DMS53 treated with DMSO at 0.1 percent for 48 hours (cell line): ENCODE results near the gene LRRC3.
A peak's percentile ranks its signal among the peaks of the same experiment; 100 is the strongest.
"Not testable (repeated sequence)": the region's sequence is repeated elsewhere in the genome, so short reads cannot be mapped to it uniquely, and the experiment has no call there.

Source experiments
- DNase-seq: peaks from one replicate; lab custom pipeline; 2025; ENCODE audit not compliant: unreplicated experiment; lab: John Stamatoyannopoulos, UW

The LRRC3 gene

GRCh38 chr21:44495611-44496563, 40.6 kb downstream of the LRRC3 start:
- no peak for DNase-seq

- DNase-seq: peak; percentile 48
Measured at GRCh38 chr21:44496564-44497550, 41.5 kb downstream of the LRRC3 start.

- DNase-seq: no peak
Measured at GRCh38 chr21:44497703-44498126, 42.4 kb downstream of the LRRC3 start.

GRCh38 chr21:44498280-44499210, 43.2 kb downstream of the LRRC3 start:
- DNase-seq: no peak

DNA sequence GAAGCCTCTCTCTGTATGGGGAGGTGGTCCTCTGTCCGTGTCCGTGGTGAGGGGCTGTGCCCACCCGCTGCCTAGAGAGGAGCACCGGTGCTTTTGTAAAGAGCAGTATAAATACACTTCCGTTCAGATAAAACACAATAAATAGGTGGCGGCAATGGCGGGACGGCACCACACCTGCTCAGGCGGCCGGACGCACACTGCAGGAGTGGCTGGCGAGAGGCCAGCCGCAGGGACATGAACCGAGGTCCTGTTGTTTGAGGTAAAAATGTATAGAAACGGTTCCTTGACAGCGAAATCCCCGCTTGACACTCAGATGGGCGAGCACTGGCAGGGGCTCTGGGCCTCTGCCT, 43.9 kb downstream of the LRRC3 start:
- DNase-seq: no peak

- no peak for DNase-seq
Measured at GRCh38 chr21:44499631-44500030, 44.3 kb downstream of the LRRC3 start.

DNA sequence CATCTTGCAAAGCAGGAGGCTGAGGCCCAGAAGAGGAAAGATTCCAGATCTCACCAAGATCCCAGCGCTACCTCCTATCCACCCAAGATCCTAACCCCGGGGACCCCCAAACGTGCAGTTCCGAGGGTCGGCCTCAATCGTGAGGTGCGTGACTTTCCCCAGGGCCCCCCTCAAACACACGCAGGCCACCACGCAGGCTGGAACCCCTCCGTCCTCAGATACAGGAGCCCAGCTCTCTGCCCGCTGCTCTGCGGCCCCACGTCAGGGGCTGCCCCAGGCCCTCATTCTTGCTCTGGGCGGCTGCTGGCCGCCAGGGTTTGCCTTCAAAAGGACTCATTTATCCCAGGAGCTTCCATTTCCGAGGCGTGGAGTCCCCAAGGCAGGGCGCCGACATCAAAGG, 44.8 kb downstream of the LRRC3 start:
- no peak for DNase-seq

- DNase-seq: no peak
Measured at GRCh38 chr21:44502171-44502958, 47.1 kb downstream of the LRRC3 start.

DNA sequence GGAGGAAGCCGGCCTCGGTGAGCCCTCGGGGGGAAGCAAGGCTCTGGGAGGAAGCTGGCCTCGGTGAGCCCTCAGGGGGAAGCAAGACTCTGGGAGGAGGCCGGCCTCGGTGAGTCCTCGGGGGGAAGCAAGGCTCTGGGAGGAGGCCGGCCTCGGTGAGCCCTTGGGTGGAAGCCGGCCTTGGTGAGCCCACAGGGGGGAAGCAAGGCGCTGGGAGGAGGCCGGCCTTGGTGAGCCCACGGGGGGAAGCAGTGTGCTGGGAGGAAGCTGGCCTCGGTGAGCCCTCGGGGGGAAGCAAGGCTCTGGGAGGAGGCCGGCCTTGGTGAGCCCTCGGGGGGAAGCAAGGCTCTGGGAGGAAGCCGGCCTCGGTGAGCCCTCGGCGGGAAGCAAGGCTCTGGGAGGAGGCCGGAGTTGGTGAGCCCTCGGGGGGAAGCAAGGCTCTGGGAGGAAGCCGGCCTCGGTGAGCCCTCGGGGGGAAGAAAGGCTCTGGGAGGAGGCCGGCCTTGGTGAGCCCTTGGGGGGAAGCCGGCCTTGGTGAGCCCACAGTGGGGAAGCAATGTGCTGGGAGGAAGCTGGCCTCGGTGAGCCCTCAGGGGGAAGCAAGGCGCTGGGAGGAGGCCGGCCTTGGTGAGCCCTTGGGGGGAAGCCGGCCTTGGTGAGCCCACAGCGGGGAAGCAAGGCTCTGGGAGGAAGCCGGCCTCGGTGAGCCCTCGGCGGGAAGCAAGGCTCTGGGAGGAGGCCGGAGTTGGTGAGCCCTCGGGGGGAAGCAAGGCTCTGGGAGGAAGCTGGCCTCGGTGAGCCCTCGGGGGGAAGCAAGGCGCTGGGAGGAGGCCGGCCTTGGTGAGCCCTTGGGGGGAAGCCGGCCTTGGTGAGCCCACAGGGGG, 47.9 kb downstream of the LRRC3 start:
- DNase-seq: not testable (repeated sequence)

- no peak for DNase-seq
Measured at GRCh38 chr21:44503901-44504399, 48.6 kb downstream of the LRRC3 start.

DNA sequence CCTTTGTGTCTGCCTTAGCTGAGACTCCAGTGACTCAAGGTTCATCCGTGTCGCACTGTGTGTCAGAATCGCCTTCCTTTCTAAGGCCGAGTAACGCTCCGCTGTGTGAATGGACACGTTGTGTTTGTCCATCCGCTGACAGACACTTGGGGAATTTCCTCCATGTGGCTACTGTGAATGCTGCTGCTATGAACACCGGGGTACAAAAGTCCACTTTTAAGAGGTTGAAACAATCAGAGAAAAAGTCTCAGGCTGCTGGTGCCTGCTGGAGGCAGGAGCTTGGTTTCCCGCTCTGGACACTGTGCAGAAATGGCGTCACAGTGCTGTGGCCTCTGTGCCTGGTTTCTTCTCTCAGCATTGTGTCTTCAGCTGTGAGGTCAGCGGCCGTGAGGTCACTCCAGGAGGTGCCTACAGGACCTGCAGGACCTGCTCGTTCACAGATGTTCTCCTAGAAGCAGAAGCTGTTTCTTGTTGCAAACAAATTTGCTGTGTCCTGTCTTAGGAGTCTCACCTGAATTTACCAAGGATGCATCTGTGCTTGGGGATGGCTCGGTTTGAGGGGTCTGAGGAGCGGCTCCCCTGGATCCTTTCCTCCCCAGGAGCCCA, 50.5 kb downstream of the LRRC3 start:
- no peak for DNase-seq

DNA sequence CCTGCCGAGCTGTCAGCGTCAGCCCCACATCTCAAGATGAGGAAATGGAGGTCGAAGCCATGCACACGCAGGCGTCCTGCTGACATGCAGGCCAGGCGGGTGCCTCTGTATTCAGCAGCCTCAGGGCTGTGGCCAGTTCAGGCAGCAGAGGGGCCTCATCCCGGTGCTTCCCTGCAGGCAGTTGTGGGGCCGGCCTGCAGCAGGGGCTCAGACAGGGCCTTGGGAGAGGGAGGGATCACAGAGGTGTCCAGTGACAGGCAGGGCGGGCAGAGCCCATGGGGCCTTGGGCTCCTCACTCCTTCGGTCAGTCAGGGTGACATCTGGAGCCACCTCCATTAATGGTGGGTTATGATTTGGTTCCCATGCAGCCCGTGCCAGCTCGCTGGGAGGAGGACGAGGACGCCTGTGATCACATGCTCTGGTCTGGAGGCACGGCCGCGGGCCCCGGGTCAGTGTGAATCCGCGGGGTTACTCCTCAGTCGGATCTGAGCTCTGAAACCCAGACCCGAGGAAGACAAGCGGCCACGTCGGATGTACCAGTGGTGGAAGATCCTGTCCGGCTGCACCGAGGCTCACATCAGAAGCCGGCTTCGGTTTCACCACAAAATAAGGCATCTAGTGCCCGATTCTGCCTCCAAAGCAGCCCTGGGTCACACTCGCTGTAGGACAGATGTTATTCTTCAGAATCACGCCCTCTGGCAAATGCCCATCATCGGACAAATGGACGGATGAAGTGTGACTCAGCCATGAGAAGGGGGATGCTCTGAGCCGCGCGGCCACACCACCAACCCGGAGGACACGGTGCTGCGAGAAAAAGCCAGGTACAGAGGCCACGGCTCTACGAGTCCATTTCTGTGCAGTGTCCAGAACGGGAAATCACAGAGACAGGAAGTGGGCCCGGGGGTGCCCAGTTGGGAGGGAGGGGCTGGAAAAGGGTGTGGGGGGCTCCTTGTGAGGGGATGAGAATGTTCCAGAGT, 51.3 kb downstream of the LRRC3 start:
- DNase-seq: no peak

GRCh38 chr21:44507673-44508425, 52.5 kb downstream of the LRRC3 start:
- DNase-seq: no peak

DNA sequence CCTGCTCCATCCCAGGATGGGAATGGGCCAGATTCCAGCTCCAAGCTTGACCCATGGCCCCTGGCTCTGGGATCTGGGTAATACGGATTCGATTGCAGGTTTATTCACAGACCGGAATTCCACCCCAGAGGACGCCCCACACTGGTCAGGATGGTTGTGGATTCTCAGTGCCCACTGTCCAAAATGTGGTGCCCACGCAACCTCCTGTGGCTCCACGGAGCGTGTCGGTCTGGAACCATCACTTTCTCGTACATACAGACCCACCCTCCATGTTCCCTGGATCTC, 53.1 kb downstream of the LRRC3 start:
- no peak for DNase-seq

GRCh38 chr21:44508711-44509445, 53.6 kb downstream of the LRRC3 start:
- DNase-seq: no peak

GRCh38 chr21:44509539-44509938, 54.2 kb downstream of the LRRC3 start:
- DNase-seq: no peak
